Tracheal epithelial cell (primary cell): ENCODE measurements around the gene CDS2. TPM values are rescaled to one million over a fixed set of nuclear protein-coding genes. Genes with fewer than 3 reads are reported as not detected.

Experiments
- total RNA-seq: library from RNA; depleted of rRNA; stranded (reverse); fragments of >200 nt; gene quantifications from 2 replicates; pipeline ENCODE4 v1.2.1, GENCODE V29; 2014

Gene CDS2
- 21.2 and 21.7 TPM in 2 replicates for total RNA-seq

GRCh38 chr20:5126512-5127203 is at the start of gene CDS2:
Gene CDS2, plus strand, starts transcription at chr20:5127008. Its CDS starts 85 bp downstream, at chr20:5127093.

DNA sequence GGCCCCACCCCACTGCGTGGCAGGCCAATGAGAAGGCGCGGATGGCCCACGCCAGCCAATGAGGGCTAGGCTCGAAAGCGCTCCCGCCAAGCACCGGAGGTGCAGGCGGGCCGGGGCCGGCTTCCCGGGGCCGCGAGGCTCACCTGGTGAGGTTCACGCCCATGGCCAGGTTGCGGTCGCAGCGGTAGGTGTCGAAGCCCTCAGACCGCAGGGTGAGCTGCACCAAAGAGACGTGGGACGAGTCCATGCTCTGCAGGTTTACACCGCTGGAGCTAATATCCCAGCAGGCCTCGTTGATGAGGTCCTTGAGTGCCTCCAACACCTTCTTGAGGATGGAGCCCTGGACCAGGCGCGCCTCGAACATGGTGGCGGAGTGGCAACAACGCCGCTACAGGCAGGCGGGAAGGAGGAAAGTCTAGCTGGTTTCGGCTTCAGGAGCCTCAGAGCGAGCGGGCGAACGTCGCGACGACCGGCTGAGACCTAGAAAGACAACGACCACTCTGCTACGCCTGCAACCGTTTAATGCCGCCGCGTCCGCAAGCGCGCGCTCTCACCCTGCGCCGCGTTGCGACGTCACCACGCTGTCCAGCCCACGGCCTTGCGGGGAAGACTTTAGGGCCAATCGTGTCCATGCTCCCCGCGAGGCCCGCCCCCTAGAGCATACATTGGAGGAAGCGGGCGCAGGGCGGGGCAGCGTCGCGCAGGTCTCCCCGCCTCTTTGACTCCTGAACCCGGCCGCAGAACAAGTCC is 7.2 kb upstream of the CDS2 start, which contains the start of gene PCNA:
Gene PCNA (minus strand): TSS at position 524 of the 750 bp plus-strand sequence. CDS start 160 bp downstream, at position 364.

Other genes with a start within 250 kb of the CDS2 start
- 8.5 and 10.6 TPM in 2 replicates for gene SLC23A2, start 125.5 kb upstream of the CDS2 start, total RNA-seq
- gene TMEM230, start 13.9 kb upstream of the CDS2 start, total RNA-seq, result 39.3 and 55.0 TPM in 2 replicates
- 66.0 and 107 TPM in 2 replicates for gene PCNA, start 7.0 kb upstream of the CDS2 start, total RNA-seq
- gene PROKR2, start 189.9 kb downstream of the CDS2 start, total RNA-seq, result not detected in 2 replicates